Tibial nerve (tissue), 3 donors: Measurements from ENCODE around the gene PRSS36.

Source experiments
- CTCF ChIP-seq, 5 experiments: fragments of 200-600 bp in 3 of 5; fragments of 450-650 bp in 2 of 5; sonication (generic) in 3 of 5; IDR thresholded peaks; one replicate each; pipeline ENCODE4 v1.5.1; 2016 to 2019; ENCODE audit warnings: antibody characterized with exemption in 5 of 5, mild to moderate bottlenecking in 3 of 5, moderate library complexity in 2 of 5
- POLR2A ChIP-seq, 2 donors: fragments of 450-650 bp; IDR thresholded peaks; one replicate each; pipeline ENCODE4 v1.6.1; 2017; ENCODE audit warnings: antibody characterized with exemption in 2 of 2, mild to moderate bottlenecking in 2 of 2, moderate library complexity in 2 of 2

- TF ChIP-seq CTCF (IDR thresholded peaks at IDR 0.05) = peak in 2 of 5 experiments; percentile 47 to 55
- TF ChIP-seq POLR2A (IDR thresholded peaks at IDR 0.05) = peak; percentile 95 to 96
These were observed 30.0 kb upstream of the PRSS36 start, which contains the start of gene FUS for GRCh38 chr16:31179747-31180459.
